ENCODE data around the gene CACNG8. TPM values are rescaled to one million over a fixed set of nuclear protein-coding genes. Genes with fewer than 3 reads are reported as not detected.

The CACNG8 gene
- total and polyA plus RNA-seq, 2 experiments from 2014 or later = 0.06 to 0.13 TPM

- peaks cover 23% of the 10 kb centered on the region for H3K27me3 ChIP-seq
- DNase-seq (ENCODE audit: low spot score) = no peak
- WGBS (ENCODE audit: low lambda C conversion rate, missing lambda C conversion rate) = 93% methylated on average over 2 of the region's 2 CpGs
These were observed 38.8 kb downstream of the CACNG8 start for GRCh38 chr19:54001496-54001895.

GRCh38 chr19:54002495-54003315 is 40.0 kb downstream of the CACNG8 start:
- Histone ChIP-seq H4K20me1 (ENCODE audit: insufficient read depth, poor library complexity, severe bottlenecking) (no peaks in the 10 kb centered on the region), H3K27me3 (peaks cover 17% of the 10 kb centered on the region), H3K4me1 (ENCODE audit: insufficient read depth) (no peaks in the 10 kb centered on the region), H2AFZ (no peak overlapping the region), H3K4me2 (no peak overlapping the region), H3K79me2 (no peaks in the 10 kb centered on the region), H3K9me2 (replicated peaks; ENCODE audit: insufficient read depth) (no peaks in the 10 kb centered on the region), H3K36me3 (replicated peaks; ENCODE audit: insufficient read depth, low read depth) (no peaks in the 10 kb centered on the region), H3K27ac (no peak overlapping the region), H3K4me3 (no peak overlapping the region), H3K9me3 (ENCODE audit: low read depth) (no peaks in the 10 kb centered on the region)
- no peak for DNase-seq (ENCODE audit: low spot score)
- 87% methylated on average over 10 of the region's 10 CpGs for whole genome bisulfite sequencing (ENCODE audit: low lambda C conversion rate, missing lambda C conversion rate)
- no peak for TF ChIP-seq EZH2 (IDR thresholded peaks at IDR 0.05; ENCODE audit: borderline replicate concordance)
- TF ChIP-seq EZH2phosphoT487 (IDR thresholded peaks at IDR 0.05; ENCODE audit: low read depth, severe bottlenecking, unreplicated experiment) = no peak
- TF ChIP-seq CTCF (IDR thresholded peaks at IDR 0.05; ENCODE audit: poor library complexity) = no peak

More at GRCh38 chr19:54001496-54001895, 38.8 kb downstream of the CACNG8 start:
- no peak overlapping the region for H2AFZ ChIP-seq
- no peak overlapping the region for H3K27ac ChIP-seq
- H3K9me2 ChIP-seq (replicated peaks; ENCODE audit: insufficient read depth) = no peaks in the 10 kb centered on the region
- no peak overlapping the region for H3K4me2 ChIP-seq
- H3K36me3 ChIP-seq (replicated peaks; ENCODE audit: insufficient read depth, low read depth) = no peaks in the 10 kb centered on the region
- H3K4me1 ChIP-seq (ENCODE audit: insufficient read depth) = no peaks in the 10 kb centered on the region
- TF ChIP-seq CTCF (IDR thresholded peaks at IDR 0.05; ENCODE audit: poor library complexity) = no peak
- no peak for TF ChIP-seq EZH2phosphoT487 (IDR thresholded peaks at IDR 0.05; ENCODE audit: low read depth, severe bottlenecking, unreplicated experiment)
- no peak for TF ChIP-seq EZH2 (IDR thresholded peaks at IDR 0.05; ENCODE audit: borderline replicate concordance)
- H3K79me2 ChIP-seq = no peaks in the 10 kb centered on the region
- H4K20me1 ChIP-seq (ENCODE audit: insufficient read depth, poor library complexity, severe bottlenecking) = no peaks in the 10 kb centered on the region
- H3K4me3 ChIP-seq = no peak overlapping the region
- H3K9me3 ChIP-seq (ENCODE audit: low read depth) = no peaks in the 10 kb centered on the region

- H3K27ac ChIP-seq = no peak overlapping the region
- no peaks in the 10 kb centered on the region for H3K9me2 ChIP-seq (replicated peaks; ENCODE audit: insufficient read depth)
- H3K9me3 ChIP-seq (ENCODE audit: low read depth) = no peaks in the 10 kb centered on the region
- H3K79me2 ChIP-seq = no peaks in the 10 kb centered on the region
- WGBS (ENCODE audit: low lambda C conversion rate, missing lambda C conversion rate) = 88% methylated on average over 8 of the region's 8 CpGs
- no peaks in the 10 kb centered on the region for H4K20me1 ChIP-seq (ENCODE audit: insufficient read depth, poor library complexity, severe bottlenecking)
- H3K4me1 ChIP-seq (ENCODE audit: insufficient read depth) = no peaks in the 10 kb centered on the region
- H3K4me2 ChIP-seq = no peak overlapping the region
- H3K27me3 ChIP-seq = no peaks in the 10 kb centered on the region
- H3K4me3 ChIP-seq = no peak overlapping the region
- DNase-seq (ENCODE audit: low spot score) = no peak
- no peak for TF ChIP-seq EZH2phosphoT487 (IDR thresholded peaks at IDR 0.05; ENCODE audit: low read depth, severe bottlenecking, unreplicated experiment)
- no peaks in the 10 kb centered on the region for H3K36me3 ChIP-seq (replicated peaks; ENCODE audit: insufficient read depth, low read depth)
- H2AFZ ChIP-seq = no peak overlapping the region
These were observed 46.7 kb downstream of the CACNG8 start for GRCh38 chr19:54009440-54009839.

- no peaks in the 10 kb centered on the region for H3K9me2 ChIP-seq (replicated peaks; ENCODE audit: insufficient read depth)
- no peaks in the 10 kb centered on the region for H4K20me1 ChIP-seq (ENCODE audit: insufficient read depth, poor library complexity, severe bottlenecking)
- no peak overlapping the region for H2AFZ ChIP-seq
- no peak overlapping the region for H3K4me3 ChIP-seq
- DNase-seq (ENCODE audit: low spot score) = no peak
- TF ChIP-seq EZH2phosphoT487 (IDR thresholded peaks at IDR 0.05; ENCODE audit: low read depth, severe bottlenecking, unreplicated experiment) (no peak), EZH2 (IDR thresholded peaks at IDR 0.05; ENCODE audit: borderline replicate concordance) (no peak), CTCF (IDR thresholded peaks at IDR 0.05; ENCODE audit: poor library complexity) (no peak)
- no peaks in the 10 kb centered on the region for H3K27me3 ChIP-seq
- H3K27ac ChIP-seq = no peak overlapping the region
- H3K36me3 ChIP-seq (replicated peaks; ENCODE audit: insufficient read depth, low read depth) = no peaks in the 10 kb centered on the region
- no peaks in the 10 kb centered on the region for H3K9me3 ChIP-seq (ENCODE audit: low read depth)
- H3K79me2 ChIP-seq = no peaks in the 10 kb centered on the region
- H3K4me2 ChIP-seq = no peak overlapping the region
- no peaks in the 10 kb centered on the region for H3K4me1 ChIP-seq (ENCODE audit: insufficient read depth)
- WGBS (ENCODE audit: low lambda C conversion rate, missing lambda C conversion rate) = 91% methylated on average over 6 of the region's 6 CpGs
These were observed 47.7 kb downstream of the CACNG8 start for GRCh38 chr19:54010474-54010873.

All from hepatocyte (in vitro differentiated cells).